ENCODE results near the gene CIAO1. TPM values are rescaled to one million over a fixed set of nuclear protein-coding genes. Genes with fewer than 3 reads are reported as not detected.

CIAO1 gene
- total and polyA plus RNA-seq, 2 of the 4 experiments (the other 2 are of a cell fraction), result 81.1 to 94.3 TPM

DNA sequence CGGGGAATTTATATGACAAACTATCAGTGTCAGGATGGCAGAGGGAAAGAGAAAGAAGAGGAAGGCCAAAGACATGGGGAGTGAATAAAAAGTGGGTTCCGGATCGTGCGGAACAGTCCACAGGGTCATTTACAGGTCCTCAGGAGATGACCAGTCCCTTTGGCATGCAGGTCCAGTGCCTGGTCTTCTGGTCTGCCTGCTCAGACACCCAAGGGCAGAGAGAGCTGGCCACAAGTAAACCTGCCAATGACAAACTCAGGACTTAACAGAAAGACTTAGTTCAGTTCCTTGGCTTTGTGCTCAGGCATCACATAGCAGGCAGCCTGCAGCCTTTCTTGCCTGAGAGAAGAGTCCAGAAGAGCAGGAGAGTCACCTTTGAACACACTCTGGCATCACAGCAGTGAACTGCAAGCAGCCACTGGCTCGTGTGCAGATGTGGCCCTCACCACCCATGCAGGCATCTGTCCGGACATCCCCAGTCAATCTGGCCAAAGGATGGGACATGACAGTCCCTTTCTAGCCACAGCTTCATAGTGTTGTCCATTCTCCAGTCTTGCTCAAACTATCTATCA is 14.2 kb upstream of the CIAO1 start (continued):
- no peak for TF ChIP-seq CHD1 (IDR thresholded peaks at IDR 0.05; ENCODE audit: low read depth, low read length)
- no peak for TF ChIP-seq BHLHE40 (IDR thresholded peaks at IDR 0.05; ENCODE audit: low read depth, low read length)

- H3K14ac ChIP-seq (replicated peaks; ENCODE audit: low read depth, low read length), result no peak overlapping the region
- H3K36me3 ChIP-seq (ENCODE audit: control insufficient read depth, insufficient read depth, low read length), result peaks cover 35% of the 10 kb centered on the region
- no peak overlapping the region; the same call in 1 of the 2 replicates for H3K56ac ChIP-seq (ENCODE audit: extremely low read depth, insufficient read depth, low read length)
- DNase-seq, result no peak
- BruUV-seq (replicated peaks), result no TSS peak
- H3K9me3 ChIP-seq (ENCODE audit: control insufficient read depth, insufficient read depth, low read length), result no peaks in the 10 kb centered on the region
- no peak overlapping the region for H2BK15ac ChIP-seq (ENCODE audit: low read depth, low read length)
- H3K4me2 ChIP-seq (ENCODE audit: low read depth, low read length), result no peak overlapping the region
- H3K9ac ChIP-seq (ENCODE audit: low read depth, low read length), result no peak overlapping the region
- intact Hi-C loops (cut with micrococcal nuclease) (no loop called here), dilution Hi-C loops (cut with HindIII; ENCODE audit: low sequenced_read_pairs, unreplicated experiment) (no loop called here), in situ Hi-C loops (cut with MboI; ENCODE audit: low sequenced_read_pairs) (loop anchor here (25.0 kb wide), 1 partner anchor 240 kb away; no protein-coding TSS in a partner anchor)
- no peak overlapping the region for H4K8ac ChIP-seq (ENCODE audit: low read depth in 2 of 2, low read length in 2 of 2)
- peak overlapping the region; percentile 40 for H3K4ac ChIP-seq (ENCODE audit: low read depth, low read length)
- H4K20me1 ChIP-seq (ENCODE audit: insufficient read depth, low read length), result peaks cover 11% of the 10 kb centered on the region
- peaks cover 11% of the 10 kb centered on the region for H3K4me1 ChIP-seq (ENCODE audit: control insufficient read depth, insufficient read depth, low read length)
- no peak for ATAC-seq (ENCODE audit: low read depth)
- H3K9me1 ChIP-seq (ENCODE audit: insufficient read depth, low read length), result peaks cover 23% of the 10 kb centered on the region
- TF ChIP-seq RCOR1 (IDR thresholded peaks at IDR 0.05; ENCODE audit: insufficient replicate concordance, low read length) (no peak), MAZ (IDR thresholded peaks at IDR 0.05; ENCODE audit: borderline replicate concordance, low read depth, low read length) (no peak), RFX5 (IDR thresholded peaks at IDR 0.05; ENCODE audit: low read depth, low read length) (no peak), POLR2A (IDR thresholded peaks at IDR 0.05; ENCODE audit: low read depth, low read length) (no peak)
- peaks cover 11 to 38% of the 10 kb centered on the region in 2 experiments; a peak in 3 of 4 replicates for H3K79me1 ChIP-seq (ENCODE audit: low read depth in 1 of 2, low read length in 2 of 2)
- H2AK9ac ChIP-seq (replicated peaks; ENCODE audit: low read depth, low read length, poor library complexity), result peak overlapping the region; percentile 74
- peak overlapping the region; percentile 8; the same call in 1 of the 2 replicates for H2AK5ac ChIP-seq (ENCODE audit: low read depth, low read length)
- ChIA-PET CTCF (interaction anchor here (0.5 kb wide), 1 partner anchor 63 kb away, joined by 6 read pairs; no protein-coding TSS in a partner anchor), POLR2A (ENCODE audit: unreplicated experiment) (no interaction called here)
- no peak overlapping the region for H4K91ac ChIP-seq (ENCODE audit: insufficient read depth, low read depth, low read length)
- 0 out of 2 replicates have a peak overlapping the region, but pooled peaks have one; percentile 55 for H3K23ac ChIP-seq (ENCODE audit: low read depth, low read length)
- no peaks in the 10 kb centered on the region for H3K27me3 ChIP-seq (ENCODE audit: control insufficient read depth, insufficient read depth, low read length)
- H2BK20ac ChIP-seq (ENCODE audit: low read depth, low read length), result no peak overlapping the region
- H2AFZ ChIP-seq (replicated peaks; ENCODE audit: low read length, poor library complexity), result no peak overlapping the region
- no peak overlapping the region for H3K4me3 ChIP-seq (ENCODE audit: insufficient read depth, low read depth, low read length)
- H3K18ac ChIP-seq (ENCODE audit: low read depth, low read length), result no peak overlapping the region
- no CpG with 5 or more reads among the region's 8 CpGs for WGBS, 2 experiments (ENCODE audit: extremely low coverage in 2 of 2, insufficient read length in 1 of 2)
- H2BK5ac ChIP-seq (ENCODE audit: low read depth, low read length, poor library complexity, severe bottlenecking), result peak overlapping the region; percentile 55
- no peak overlapping the region for H2BK120ac ChIP-seq (ENCODE audit: low read depth, low read length)
- no peak overlapping the region for H4K5ac ChIP-seq (ENCODE audit: low read depth, low read length)
- H3K27ac ChIP-seq (ENCODE audit: insufficient read depth, low read length), result peak overlapping the region; percentile 4; the same call in 1 of the 2 replicates
Observed at GRCh38 chr2:96252526-96252925, 13.5 kb upstream of the CIAO1 start.

Measured in IMR-90 (cell line).